ENCODE measurements around the gene CLTCL1. TPM values are rescaled to one million over a fixed set of nuclear protein-coding genes. Genes with fewer than 3 reads are reported as not detected.

CLTCL1 gene
- total and polyA plus RNA-seq, 9 of the 15 experiments (the other 6 are each of a cell fraction or from before 2014, with no cell fraction given) = 1.1 to 11.7 (median 5.0) TPM

DNA sequence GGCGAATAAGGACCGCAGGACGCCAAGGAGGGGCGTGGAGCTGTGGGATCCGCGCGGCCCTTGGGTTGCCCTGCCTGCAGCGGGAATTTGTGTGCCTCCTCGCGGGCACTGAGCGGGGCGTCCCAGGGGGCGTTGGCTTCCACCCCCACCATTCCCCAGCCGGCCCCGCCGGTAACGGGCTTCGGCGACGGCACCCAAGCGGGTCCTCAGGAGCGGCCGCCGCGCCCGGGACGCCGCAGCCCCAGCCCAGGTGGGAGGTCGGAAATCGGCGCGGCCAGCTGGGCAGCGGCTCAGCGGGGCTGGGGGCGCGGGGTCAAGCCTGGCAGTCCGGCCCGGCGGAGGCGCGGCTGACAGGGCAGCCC, 320 bp downstream of the CLTCL1 start (continued):
- TF ChIP-seq, protein P1, sequence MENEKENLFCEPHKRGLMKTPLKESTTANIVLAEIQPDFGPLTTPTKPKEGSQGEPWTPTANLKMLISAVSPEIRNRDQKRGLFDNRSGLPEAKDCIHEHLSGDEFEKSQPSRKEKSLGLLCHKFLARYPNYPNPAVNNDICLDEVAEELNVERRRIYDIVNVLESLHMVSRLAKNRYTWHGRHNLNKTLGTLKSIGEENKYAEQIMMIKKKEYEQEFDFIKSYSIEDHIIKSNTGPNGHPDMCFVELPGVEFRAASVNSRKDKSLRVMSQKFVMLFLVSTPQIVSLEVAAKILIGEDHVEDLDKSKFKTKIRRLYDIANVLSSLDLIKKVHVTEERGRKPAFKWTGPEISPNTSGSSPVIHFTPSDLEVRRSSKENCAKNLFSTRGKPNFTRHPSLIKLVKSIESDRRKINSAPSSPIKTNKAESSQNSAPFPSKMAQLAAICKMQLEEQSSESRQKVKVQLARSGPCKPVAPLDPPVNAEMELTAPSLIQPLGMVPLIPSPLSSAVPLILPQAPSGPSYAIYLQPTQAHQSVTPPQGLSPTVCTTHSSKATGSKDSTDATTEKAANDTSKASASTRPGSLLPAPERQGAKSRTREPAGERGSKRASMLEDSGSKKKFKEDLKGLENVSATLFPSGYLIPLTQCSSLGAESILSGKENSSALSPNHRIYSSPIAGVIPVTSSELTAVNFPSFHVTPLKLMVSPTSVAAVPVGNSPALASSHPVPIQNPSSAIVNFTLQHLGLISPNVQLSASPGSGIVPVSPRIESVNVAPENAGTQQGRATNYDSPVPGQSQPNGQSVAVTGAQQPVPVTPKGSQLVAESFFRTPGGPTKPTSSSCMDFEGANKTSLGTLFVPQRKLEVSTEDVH (IDR thresholded peaks at IDR 0.05; ENCODE audit: low read depth, partially characterized antibody) = no peak
- no peak for TF ChIP-seq ARHGAP35 (IDR thresholded peaks at IDR 0.05; ENCODE audit: partially characterized antibody)
- TF ChIP-seq, protein P2, sequence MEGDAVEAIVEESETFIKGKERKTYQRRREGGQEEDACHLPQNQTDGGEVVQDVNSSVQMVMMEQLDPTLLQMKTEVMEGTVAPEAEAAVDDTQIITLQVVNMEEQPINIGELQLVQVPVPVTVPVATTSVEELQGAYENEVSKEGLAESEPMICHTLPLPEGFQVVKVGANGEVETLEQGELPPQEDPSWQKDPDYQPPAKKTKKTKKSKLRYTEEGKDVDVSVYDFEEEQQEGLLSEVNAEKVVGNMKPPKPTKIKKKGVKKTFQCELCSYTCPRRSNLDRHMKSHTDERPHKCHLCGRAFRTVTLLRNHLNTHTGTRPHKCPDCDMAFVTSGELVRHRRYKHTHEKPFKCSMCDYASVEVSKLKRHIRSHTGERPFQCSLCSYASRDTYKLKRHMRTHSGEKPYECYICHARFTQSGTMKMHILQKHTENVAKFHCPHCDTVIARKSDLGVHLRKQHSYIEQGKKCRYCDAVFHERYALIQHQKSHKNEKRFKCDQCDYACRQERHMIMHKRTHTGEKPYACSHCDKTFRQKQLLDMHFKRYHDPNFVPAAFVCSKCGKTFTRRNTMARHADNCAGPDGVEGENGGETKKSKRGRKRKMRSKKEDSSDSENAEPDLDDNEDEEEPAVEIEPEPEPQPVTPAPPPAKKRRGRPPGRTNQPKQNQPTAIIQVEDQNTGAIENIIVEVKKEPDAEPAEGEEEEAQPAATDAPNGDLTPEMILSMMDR (IDR thresholded peaks at IDR 0.05 in 2 of 3, conservative IDR thresholded peaks at IDR 0.05 in 1 of 3; ENCODE audit: insufficient read depth in 2 of 3, low read depth in 1 of 3, low read length in 3 of 3) = peak; percentile 2 to 29 (median 10); a peak in 2 of 6 replicates
- no peak for TF ChIP-seq SETDB1 (IDR thresholded peaks at IDR 0.05; ENCODE audit: low read length)
- peak; percentile 74; the same call in 1 of the 2 replicates for TF ChIP-seq ZBTB17 (CRISPR knock-in tag; IDR thresholded peaks at IDR 0.05)
- TF ChIP-seq, protein P3, sequence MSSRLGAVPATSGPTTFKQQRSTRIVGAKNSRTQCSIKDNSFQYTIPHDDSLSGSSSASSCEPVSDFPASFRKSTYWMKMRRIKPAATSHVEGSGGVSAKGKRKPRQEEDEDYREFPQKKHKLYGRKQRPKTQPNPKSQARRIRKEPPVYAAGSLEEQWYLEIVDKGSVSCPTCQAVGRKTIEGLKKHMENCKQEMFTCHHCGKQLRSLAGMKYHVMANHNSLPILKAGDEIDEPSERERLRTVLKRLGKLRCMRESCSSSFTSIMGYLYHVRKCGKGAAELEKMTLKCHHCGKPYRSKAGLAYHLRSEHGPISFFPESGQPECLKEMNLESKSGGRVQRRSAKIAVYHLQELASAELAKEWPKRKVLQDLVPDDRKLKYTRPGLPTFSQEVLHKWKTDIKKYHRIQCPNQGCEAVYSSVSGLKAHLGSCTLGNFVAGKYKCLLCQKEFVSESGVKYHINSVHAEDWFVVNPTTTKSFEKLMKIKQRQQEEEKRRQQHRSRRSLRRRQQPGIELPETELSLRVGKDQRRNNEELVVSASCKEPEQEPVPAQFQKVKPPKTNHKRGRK (tag; IDR thresholded peaks at IDR 0.05) = no peak
- TF ChIP-seq POLR2H (tag; IDR thresholded peaks at IDR 0.05; ENCODE audit: low read depth) = no peak
- TF ChIP-seq NFIC (IDR thresholded peaks at IDR 0.05) = peak; percentile 25; the same call in 1 of the 2 replicates
- TF ChIP-seq ZNF384 (IDR thresholded peaks at IDR 0.05; ENCODE audit: low read depth, low read length) = peak; percentile 12; the same call in 1 of the 2 replicates
- TF ChIP-seq C11orf30 (IDR thresholded peaks at IDR 0.05; ENCODE audit: low read depth) = no peak
- TF ChIP-seq ETV6 (IDR thresholded peaks at IDR 0.05; ENCODE audit: borderline replicate concordance in 1 of 2, low read depth in 2 of 2, low read length in 1 of 2) = no peak
- no peak for TF ChIP-seq ETV6 (CRISPR knock-in tag; IDR thresholded peaks at IDR 0.05; ENCODE audit: borderline replicate concordance)
- no peak for TF ChIP-seq PCBP2 (IDR thresholded peaks at IDR 0.05; ENCODE audit: low read depth, low read length, poor library complexity, severe bottlenecking)
- TF ChIP-seq SREBF1 (IDR thresholded peaks at IDR 0.05; ENCODE audit: borderline replicate concordance, low read depth, low read length) = no peak
- no peak for TF ChIP-seq KAT8 (IDR thresholded peaks at IDR 0.05; ENCODE audit: low read depth)
- TF ChIP-seq, protein P4, sequence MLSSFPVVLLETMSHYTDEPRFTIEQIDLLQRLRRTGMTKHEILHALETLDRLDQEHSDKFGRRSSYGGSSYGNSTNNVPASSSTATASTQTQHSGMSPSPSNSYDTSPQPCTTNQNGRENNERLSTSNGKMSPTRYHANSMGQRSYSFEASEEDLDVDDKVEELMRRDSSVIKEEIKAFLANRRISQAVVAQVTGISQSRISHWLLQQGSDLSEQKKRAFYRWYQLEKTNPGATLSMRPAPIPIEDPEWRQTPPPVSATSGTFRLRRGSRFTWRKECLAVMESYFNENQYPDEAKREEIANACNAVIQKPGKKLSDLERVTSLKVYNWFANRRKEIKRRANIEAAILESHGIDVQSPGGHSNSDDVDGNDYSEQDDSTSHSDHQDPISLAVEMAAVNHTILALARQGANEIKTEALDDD (IDR thresholded peaks at IDR 0.05) = no peak
- TF ChIP-seq, protein P5, sequence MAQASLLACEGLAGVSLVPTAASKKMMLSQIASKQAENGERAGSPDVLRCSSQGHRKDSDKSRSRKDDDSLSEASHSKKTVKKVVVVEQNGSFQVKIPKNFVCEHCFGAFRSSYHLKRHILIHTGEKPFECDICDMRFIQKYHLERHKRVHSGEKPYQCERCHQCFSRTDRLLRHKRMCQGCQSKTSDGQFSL (CRISPR knock-in tag; IDR thresholded peaks at IDR 0.05) = no peak
- TF ChIP-seq, protein P5 (tag; IDR thresholded peaks at IDR 0.05) = peak in 1 of 2 experiments; percentile 69; a peak in 2 of 4 replicates
- TF ChIP-seq SUPT5H (IDR thresholded peaks at IDR 0.05) = no peak
- TF ChIP-seq MYC (IDR thresholded peaks at IDR 0.05; ENCODE audit: low read depth, low read length) = no peak
- peak; percentile 13; the same call in 1 of the 2 replicates for TF ChIP-seq MYC (CRISPR knock-in tag; IDR thresholded peaks at IDR 0.05; ENCODE audit: borderline replicate concordance, low read depth)
- no peak for TF ChIP-seq RFX1 (IDR thresholded peaks at IDR 0.05)
- no peak for TF ChIP-seq BMI1 (IDR thresholded peaks at IDR 0.05; ENCODE audit: low read length)
